Measurements from ENCODE around the gene EPHA8. TPM values are rescaled to one million over a fixed set of nuclear protein-coding genes. Genes with fewer than 3 reads are reported as not detected.

EPHA8 gene
- total and polyA plus RNA-seq, 2 donors from 2014 or later = 0.09 TPM; not detected in 1

DNA sequence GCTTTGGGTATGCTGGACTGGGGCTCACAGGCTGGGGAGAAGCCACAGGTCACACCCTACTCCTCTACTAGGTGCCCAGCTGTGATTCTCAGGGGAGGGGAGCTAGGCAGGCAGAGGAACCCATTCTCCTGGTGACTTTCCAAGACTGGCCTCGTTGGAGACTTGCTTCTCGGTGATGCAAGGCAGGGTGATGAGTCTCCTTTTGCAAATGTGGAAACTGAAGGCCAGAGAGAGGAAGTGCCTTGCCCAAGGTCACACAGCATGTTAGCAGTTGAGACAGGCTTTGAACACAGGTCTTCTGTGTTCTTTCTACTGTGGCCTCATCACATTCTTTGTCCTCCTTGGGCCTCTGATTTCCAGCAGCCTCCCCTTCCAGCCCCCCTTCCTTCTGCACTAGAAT, 52.6 kb downstream of the EPHA8 start:
- TF ChIP-seq, protein P1, sequence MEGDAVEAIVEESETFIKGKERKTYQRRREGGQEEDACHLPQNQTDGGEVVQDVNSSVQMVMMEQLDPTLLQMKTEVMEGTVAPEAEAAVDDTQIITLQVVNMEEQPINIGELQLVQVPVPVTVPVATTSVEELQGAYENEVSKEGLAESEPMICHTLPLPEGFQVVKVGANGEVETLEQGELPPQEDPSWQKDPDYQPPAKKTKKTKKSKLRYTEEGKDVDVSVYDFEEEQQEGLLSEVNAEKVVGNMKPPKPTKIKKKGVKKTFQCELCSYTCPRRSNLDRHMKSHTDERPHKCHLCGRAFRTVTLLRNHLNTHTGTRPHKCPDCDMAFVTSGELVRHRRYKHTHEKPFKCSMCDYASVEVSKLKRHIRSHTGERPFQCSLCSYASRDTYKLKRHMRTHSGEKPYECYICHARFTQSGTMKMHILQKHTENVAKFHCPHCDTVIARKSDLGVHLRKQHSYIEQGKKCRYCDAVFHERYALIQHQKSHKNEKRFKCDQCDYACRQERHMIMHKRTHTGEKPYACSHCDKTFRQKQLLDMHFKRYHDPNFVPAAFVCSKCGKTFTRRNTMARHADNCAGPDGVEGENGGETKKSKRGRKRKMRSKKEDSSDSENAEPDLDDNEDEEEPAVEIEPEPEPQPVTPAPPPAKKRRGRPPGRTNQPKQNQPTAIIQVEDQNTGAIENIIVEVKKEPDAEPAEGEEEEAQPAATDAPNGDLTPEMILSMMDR (IDR thresholded peaks at IDR 0.05; ENCODE audit: borderline replicate concordance, extremely low read depth, insufficient read depth) = no peak
- no peak for FAIRE-seq
- Histone ChIP-seq H3K9me3 (ENCODE audit: control insufficient read depth in 2 of 3, insufficient read depth in 1 of 3, low read length in 3 of 3) (no peaks in the 10 kb centered on the region), H3K27ac (ENCODE audit: low read depth in 2 of 2, low read length in 2 of 2) (no peak overlapping the region), H3K27me3 (ENCODE audit: control insufficient read depth, insufficient read depth, low read length) (peaks cover 3% of the 10 kb centered on the region), H3K9ac (ENCODE audit: low read length in 3 of 3) (no peak overlapping the region), H3K4me1 (ENCODE audit: control insufficient read depth in 2 of 3, insufficient read depth in 2 of 3, low read depth in 1 of 3, low read length in 3 of 3) (no peaks in the 10 kb centered on the region), H3K36me3 (ENCODE audit: control insufficient read depth in 2 of 3, insufficient read depth in 3 of 3, low read length in 3 of 3) (no peaks in the 10 kb centered on the region), H3K4me3 (ENCODE audit: low read length in 3 of 3) (no peak overlapping the region)
- DNase-seq = no peak
- intact Hi-C loops (cut with DNase I) = no loop called here

DNA sequence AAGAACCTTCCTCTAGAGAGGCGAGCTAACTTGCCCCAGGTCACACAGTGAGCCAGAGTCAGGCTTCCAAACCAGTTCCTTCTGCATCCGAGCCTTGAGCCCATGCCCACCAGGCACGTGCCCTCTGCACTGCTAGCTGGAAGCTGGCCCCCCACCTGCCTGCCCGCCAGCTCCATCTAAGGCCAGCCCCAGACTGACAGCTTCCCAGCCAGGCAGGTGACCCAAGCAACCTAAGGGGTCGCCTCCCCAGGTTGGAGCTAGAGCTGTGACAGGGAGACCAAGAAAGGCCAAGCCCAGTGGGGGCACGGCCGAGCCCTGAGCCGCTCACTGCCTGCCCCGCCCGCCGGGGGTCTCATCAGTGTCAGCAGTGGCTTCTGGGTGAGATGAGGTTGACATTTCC, 53.3 kb downstream of the EPHA8 start:
- Histone ChIP-seq H3K9ac (ENCODE audit: low read length in 3 of 3) (no peak overlapping the region), H3K27ac (ENCODE audit: low read depth in 2 of 2, low read length in 2 of 2) (no peak overlapping the region), H3K4me1 (ENCODE audit: control insufficient read depth in 2 of 3, insufficient read depth in 2 of 3, low read depth in 1 of 3, low read length in 3 of 3) (no peaks in the 10 kb centered on the region), H3K9me3 (ENCODE audit: control insufficient read depth in 2 of 3, insufficient read depth in 1 of 3, low read length in 3 of 3) (no peaks in the 10 kb centered on the region), H3K4me3 (ENCODE audit: low read length in 3 of 3) (no peak overlapping the region), H3K36me3 (ENCODE audit: control insufficient read depth in 2 of 3, insufficient read depth in 3 of 3, low read length in 3 of 3) (no peaks in the 10 kb centered on the region), H3K27me3 (ENCODE audit: control insufficient read depth, insufficient read depth, low read length) (peaks cover 3% of the 10 kb centered on the region)
- intact Hi-C loops (cut with DNase I) = no loop called here
- TF ChIP-seq, protein P1 (IDR thresholded peaks at IDR 0.05; ENCODE audit: borderline replicate concordance, extremely low read depth, insufficient read depth) = no peak
- no peak for FAIRE-seq
- no peak for DNase-seq

DNA sequence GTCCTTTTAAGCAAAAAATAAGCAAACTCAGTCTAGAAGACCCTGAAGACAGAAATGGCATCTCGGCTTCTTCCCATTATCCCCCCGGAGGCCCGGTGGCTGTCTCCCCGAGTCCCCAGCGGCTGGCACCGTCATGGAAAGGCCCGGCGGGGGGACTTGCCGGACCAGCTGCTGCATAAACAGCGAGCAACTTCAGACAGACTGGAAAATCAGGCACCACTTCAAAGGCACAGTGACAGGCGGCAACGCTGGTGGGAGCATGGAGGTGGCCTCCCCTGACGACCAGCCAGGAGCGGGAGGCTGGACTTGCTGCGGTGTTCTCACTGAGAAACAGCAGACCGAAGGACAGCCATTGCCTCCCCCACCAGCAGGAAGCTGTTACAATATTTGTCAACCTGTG, 54.8 kb downstream of the EPHA8 start:
- Histone ChIP-seq H3K9ac (ENCODE audit: low read length in 3 of 3) (no peak overlapping the region), H3K9me3 (ENCODE audit: control insufficient read depth in 2 of 3, insufficient read depth in 1 of 3, low read length in 3 of 3) (no peaks in the 10 kb centered on the region), H3K36me3 (ENCODE audit: control insufficient read depth in 2 of 3, insufficient read depth in 3 of 3, low read length in 3 of 3) (no peaks in the 10 kb centered on the region), H3K27ac (ENCODE audit: low read depth in 2 of 2, low read length in 2 of 2) (no peak overlapping the region), H3K4me1 (ENCODE audit: control insufficient read depth in 2 of 3, insufficient read depth in 2 of 3, low read depth in 1 of 3, low read length in 3 of 3) (no peaks in the 10 kb centered on the region), H3K4me3 (ENCODE audit: low read length in 3 of 3) (no peak overlapping the region), H3K27me3 (ENCODE audit: control insufficient read depth, insufficient read depth, low read length) (peaks cover 3% of the 10 kb centered on the region)
- no peak for FAIRE-seq
- TF ChIP-seq, protein P1 (IDR thresholded peaks at IDR 0.05; ENCODE audit: borderline replicate concordance, extremely low read depth, insufficient read depth) = no peak
- no peak for DNase-seq
- intact Hi-C loops (cut with DNase I) = no loop called here

DNA sequence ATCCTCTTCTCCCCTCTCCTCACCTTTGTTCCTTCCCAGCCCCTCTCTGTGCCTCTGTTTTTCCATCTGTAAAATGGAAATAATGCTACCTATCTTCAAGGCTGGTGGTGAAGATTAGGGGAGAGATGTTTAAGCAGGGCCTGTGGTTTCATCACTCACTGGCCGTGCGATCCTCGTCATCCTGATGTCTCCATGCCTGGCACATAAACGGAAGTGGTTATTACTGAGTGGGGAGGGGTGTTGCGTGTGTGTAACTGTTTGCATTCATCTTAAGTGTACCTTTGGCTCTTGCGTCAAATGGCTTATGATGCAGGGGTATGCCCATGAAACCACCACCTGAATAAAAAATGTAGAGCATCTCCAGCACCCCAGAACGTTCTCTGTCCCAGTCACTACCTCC, 56.0 kb downstream of the EPHA8 start:
- no peak for DNase-seq
- no peak overlapping the region for H3K9ac ChIP-seq (ENCODE audit: low read length in 3 of 3)
- H3K4me3 ChIP-seq (ENCODE audit: low read length in 3 of 3) = no peak overlapping the region
- H3K36me3 ChIP-seq (ENCODE audit: control insufficient read depth in 2 of 3, insufficient read depth in 3 of 3, low read length in 3 of 3) = no peaks in the 10 kb centered on the region
- H3K27ac ChIP-seq (ENCODE audit: low read depth in 2 of 2, low read length in 2 of 2) = no peak overlapping the region
- TF ChIP-seq, protein P1 (IDR thresholded peaks at IDR 0.05; ENCODE audit: borderline replicate concordance, extremely low read depth, insufficient read depth) = no peak
- intact Hi-C loops (cut with DNase I) = no loop called here
- no peak for FAIRE-seq
- H3K27me3 ChIP-seq (ENCODE audit: control insufficient read depth, insufficient read depth, low read length) = peaks cover 3% of the 10 kb centered on the region
- no peaks in the 10 kb centered on the region for H3K4me1 ChIP-seq (ENCODE audit: control insufficient read depth in 2 of 3, insufficient read depth in 2 of 3, low read depth in 1 of 3, low read length in 3 of 3)
- H3K9me3 ChIP-seq (ENCODE audit: control insufficient read depth in 2 of 3, insufficient read depth in 1 of 3, low read length in 3 of 3) = no peaks in the 10 kb centered on the region
